ENCODE data around the gene EZH1.

EZH1 gene

GRCh38 chr17:42697108-42697811 lies 47.6 kb downstream of the EZH1 start:
- in situ Hi-C loops (cut with HindIII; ENCODE audit: low sequenced_read_pairs) = no loop called here
- H3K4me3 ChIP-seq (ENCODE audit: low read depth, low read length) = no peak overlapping the region
- no peak for TF ChIP-seq CTCF (IDR thresholded peaks at IDR 0.05; ENCODE audit: low read depth, low read length)
- no peak for DNase-seq (ENCODE audit: low read depth, low spot score)

- in situ Hi-C loops (cut with HindIII; ENCODE audit: low sequenced_read_pairs) = no loop called here
- DNase-seq (ENCODE audit: low read depth, low spot score) = no peak
Observed at GRCh38 chr17:42695500-42695899, 49.3 kb downstream of the EZH1 start.

GRCh38 chr17:42694524-42694923 lies 50.3 kb downstream of the EZH1 start:
- no peak for TF ChIP-seq CTCF (IDR thresholded peaks at IDR 0.05; ENCODE audit: low read depth, low read length)
- in situ Hi-C loops (cut with HindIII; ENCODE audit: low sequenced_read_pairs) = no loop called here
- no peak overlapping the region for H3K4me3 ChIP-seq (ENCODE audit: low read depth, low read length)
- DNase-seq (ENCODE audit: low read depth, low spot score) = no peak

More at GRCh38 chr17:42695500-42695899, 49.3 kb downstream of the EZH1 start:
- no peak for TF ChIP-seq CTCF (IDR thresholded peaks at IDR 0.05; ENCODE audit: low read depth, low read length)
- no peak overlapping the region for H3K4me3 ChIP-seq (ENCODE audit: low read depth, low read length)

GRCh38 chr17:42692489-42692888 lies 52.4 kb downstream of the EZH1 start:
- no peak overlapping the region for H3K4me3 ChIP-seq (ENCODE audit: low read depth, low read length)
- no peak for DNase-seq (ENCODE audit: low read depth, low spot score)
- TF ChIP-seq CTCF (IDR thresholded peaks at IDR 0.05; ENCODE audit: low read depth, low read length) = no peak
- in situ Hi-C loops (cut with HindIII; ENCODE audit: low sequenced_read_pairs) = no loop called here

- in situ Hi-C loops (cut with HindIII; ENCODE audit: low sequenced_read_pairs) = no loop called here
- no peak overlapping the region for H3K4me3 ChIP-seq (ENCODE audit: low read depth, low read length)
- no peak for DNase-seq (ENCODE audit: low read depth, low spot score)
- TF ChIP-seq CTCF (IDR thresholded peaks at IDR 0.05; ENCODE audit: low read depth, low read length) = no peak
Observed at GRCh38 chr17:42691021-42691545, 53.8 kb downstream of the EZH1 start.

- H3K4me3 ChIP-seq (ENCODE audit: low read depth, low read length) = no peak overlapping the region
- no peak for DNase-seq (ENCODE audit: low read depth, low spot score)
- no peak for TF ChIP-seq CTCF (IDR thresholded peaks at IDR 0.05; ENCODE audit: low read depth, low read length)
- in situ Hi-C loops (cut with HindIII; ENCODE audit: low sequenced_read_pairs) = no loop called here
Observed at GRCh38 chr17:42690596-42690995, 54.2 kb downstream of the EZH1 start.
